ENCODE measurements around the gene AQR. TPM values are rescaled to one million over a fixed set of nuclear protein-coding genes. Genes with fewer than 3 reads are reported as not detected.

Gene AQR
- total RNA-seq, 1 experiment from 2014 or later = 54.4 TPM

DNA sequence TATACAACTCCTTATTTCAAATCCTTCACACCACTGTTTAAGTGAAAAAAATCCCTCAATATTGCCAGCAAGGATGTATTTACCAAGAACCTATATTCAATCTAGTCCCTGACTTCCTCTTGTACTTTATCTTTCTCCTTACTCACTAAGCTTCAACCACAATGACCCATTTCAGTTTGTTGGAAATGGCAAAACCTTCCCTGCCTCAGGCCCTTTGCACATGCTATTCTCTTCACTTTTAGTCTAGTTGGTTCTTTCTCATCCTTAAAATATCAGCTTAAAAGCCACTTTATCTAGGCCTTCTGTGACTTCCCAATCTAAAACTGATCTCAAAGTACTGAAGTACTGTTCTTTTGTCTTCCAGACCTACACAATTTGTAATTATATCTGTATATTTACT, 92.9 kb downstream of the AQR start:
- TF ChIP-seq CTCF (conservative IDR thresholded peaks at IDR 0.05) = no peak
- Histone ChIP-seq H3T11ph (ENCODE audit: low read length) (no peak overlapping the region), H4K20me1 (ENCODE audit: control insufficient read depth, insufficient read depth, insufficient read length) (no peaks in the 10 kb centered on the region), H3K23me2 (ENCODE audit: insufficient read length, low read depth, low read length, poor library complexity, severe bottlenecking) (no peaks in the 10 kb centered on the region), H2BK5ac (ENCODE audit: insufficient read length, low read length) (no peak overlapping the region), H3K27ac (ENCODE audit: insufficient read length, low read depth, low read length) (no peak overlapping the region), H3K9me3 (ENCODE audit: control insufficient read depth, low read depth, low read length) (no peaks in the 10 kb centered on the region), H2BK20ac (ENCODE audit: low read depth, low read length, poor library complexity, severe bottlenecking) (no peak overlapping the region), H2AK5ac (ENCODE audit: insufficient read length, low read length) (no peak overlapping the region), H4K5ac (ENCODE audit: insufficient read length, low read depth, low read length) (no peak overlapping the region), H2BK15ac (ENCODE audit: low read depth, low read length) (no peak overlapping the region), H2BK120ac (ENCODE audit: low read depth, low read length, poor library complexity, severe bottlenecking) (no peak overlapping the region), H3K27me3 (ENCODE audit: insufficient read depth, low read length) (no peaks in the 10 kb centered on the region), H3K9ac (ENCODE audit: extremely low read depth, insufficient read length, low read length) (no peak overlapping the region), H3K14ac (ENCODE audit: insufficient read depth, low read length) (no peak overlapping the region), H3K79me1 (ENCODE audit: insufficient read depth, low read depth, low read length, poor library complexity, severe bottlenecking) (no peaks in the 10 kb centered on the region), H4K8ac (replicated peaks; ENCODE audit: insufficient read length, low read depth, low read length) (no peak overlapping the region), H3K4me2 (ENCODE audit: insufficient read depth, insufficient read length, low read length) (no peak overlapping the region), H3K18ac (ENCODE audit: insufficient read length, low read depth, low read length) (no peak overlapping the region), H4K91ac (ENCODE audit: insufficient read length, low read depth, low read length) (no peak overlapping the region), H3K79me2 (ENCODE audit: insufficient read depth, low read length) (no peaks in the 10 kb centered on the region), H3K56ac (ENCODE audit: insufficient read length, low read depth, low read length) (no peak overlapping the region), H3K4ac (ENCODE audit: low read depth, low read length) (no peak overlapping the region), H3K4me1 (ENCODE audit: insufficient read depth, low read length) (no peaks in the 10 kb centered on the region), H2AFZ (ENCODE audit: low read length) (no peak overlapping the region), H2BK12ac (ENCODE audit: insufficient read length, low read depth, low read length) (no peak overlapping the region), H3K23ac (ENCODE audit: insufficient read length, low read depth, low read length) (no peak overlapping the region)
- H3K4me1 Mint-ChIP-seq = no peaks in the 10 kb centered on the region
- H3K27me3 Mint-ChIP-seq (ENCODE audit: low read depth) = no peaks in the 10 kb centered on the region
- H3K4me3 Mint-ChIP-seq = no peak overlapping the region
- H3K27ac Mint-ChIP-seq = no peak overlapping the region
- no peaks in the 10 kb centered on the region for H3K9me3 Mint-ChIP-seq
- no peak for DNase-seq
- peaks cover 2 to 61% (median 29%) of the 10 kb centered on the region in 3 experiments; a peak in 6 of 7 replicates for H3K36me3 Mint-ChIP-seq (ENCODE audit: insufficient read depth in 1 of 3, low read depth in 3 of 3)
